ENCODE results near the gene CCDC7.
"Not testable (repeated sequence)": the region's sequence is repeated elsewhere in the genome, so short reads cannot be mapped to it uniquely, and the experiment has no call there.

The CCDC7 gene

DNA sequence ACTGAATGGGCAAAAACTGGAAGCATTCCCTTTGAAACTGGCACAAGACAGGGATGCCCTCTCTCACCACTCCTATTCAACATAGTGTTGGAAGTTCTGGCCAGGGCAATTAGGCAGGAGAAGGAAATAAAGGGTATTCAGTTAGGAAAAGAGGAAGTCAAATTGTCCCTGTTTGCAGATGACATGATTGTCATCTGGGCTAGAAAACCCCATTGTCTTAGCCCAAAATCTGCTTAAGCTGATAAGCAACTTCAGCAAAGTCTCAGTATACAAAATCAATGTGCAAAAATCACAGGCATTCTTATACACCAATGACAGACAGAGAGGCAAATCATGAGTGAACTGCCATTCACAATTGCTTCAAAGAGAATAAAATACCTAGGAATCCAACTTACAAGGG lies 116.8 kb downstream of the CCDC7 start:
- DNase-seq (ENCODE audit: low read depth in 2 of 2): not testable (repeated sequence)

DNA sequence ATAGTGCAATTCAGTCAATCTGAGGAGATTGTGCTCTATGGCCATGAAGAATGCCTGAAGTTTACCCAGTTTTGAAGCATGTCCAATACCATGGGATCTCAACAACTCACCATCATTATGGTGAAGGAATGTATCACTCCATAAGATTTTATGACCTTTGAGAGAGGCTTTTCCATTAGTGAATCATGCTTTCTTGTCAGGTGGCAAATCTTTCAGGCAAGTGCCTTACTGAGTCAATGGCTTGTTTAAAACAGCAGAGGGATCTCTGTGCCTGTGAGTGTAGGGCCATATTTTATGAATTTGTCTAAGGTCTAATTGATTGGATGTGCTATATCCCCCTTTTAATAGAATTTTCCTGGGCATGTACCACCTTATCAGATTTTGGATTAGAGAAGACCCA lies 131.5 kb downstream of the CCDC7 start:
- no peak for DNase-seq (ENCODE audit: low read depth in 2 of 2)

DNA sequence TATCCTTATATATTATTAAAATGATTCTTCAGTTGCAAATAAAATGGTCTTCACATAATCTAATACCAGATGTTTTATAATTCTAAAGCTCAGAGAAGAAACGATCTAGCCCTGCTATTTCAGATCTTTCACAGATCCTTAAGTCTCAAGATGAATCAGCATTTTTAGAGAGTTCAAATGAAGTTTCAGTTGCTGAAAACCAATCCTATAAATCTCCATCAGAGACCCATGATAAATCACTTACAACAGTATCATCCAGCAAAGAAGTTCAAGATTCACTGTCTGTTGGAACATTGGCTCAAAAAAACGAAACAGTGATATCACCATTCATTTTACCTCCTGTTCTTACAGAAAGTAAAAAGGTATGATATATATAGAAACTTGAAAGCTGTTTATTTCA lies 137.0 kb downstream of the CCDC7 start:
- no peak for DNase-seq (ENCODE audit: low read depth in 2 of 2)

DNA sequence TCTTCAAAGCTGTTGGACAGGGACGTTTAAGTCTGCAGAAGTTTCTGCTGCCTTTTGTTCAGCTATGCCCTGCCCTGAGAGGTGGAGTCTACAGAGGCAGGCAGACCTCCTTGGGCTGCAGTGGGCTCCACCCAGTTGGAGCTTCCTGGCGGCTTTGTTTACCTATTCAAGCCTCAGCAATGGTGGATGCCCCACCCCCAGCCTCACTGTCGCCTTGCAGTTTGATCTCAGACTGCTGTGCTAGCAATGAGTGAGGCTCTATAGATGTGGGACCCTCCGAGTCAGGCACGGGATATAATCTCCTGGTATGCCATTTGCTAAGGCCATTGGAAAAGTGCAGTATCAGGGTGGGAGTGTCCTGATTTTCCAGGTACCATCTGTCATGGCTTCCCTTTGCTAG lies 152.1 kb downstream of the CCDC7 start:
- DNase-seq (ENCODE audit: low read depth in 2 of 2): not testable (repeated sequence)

DNA sequence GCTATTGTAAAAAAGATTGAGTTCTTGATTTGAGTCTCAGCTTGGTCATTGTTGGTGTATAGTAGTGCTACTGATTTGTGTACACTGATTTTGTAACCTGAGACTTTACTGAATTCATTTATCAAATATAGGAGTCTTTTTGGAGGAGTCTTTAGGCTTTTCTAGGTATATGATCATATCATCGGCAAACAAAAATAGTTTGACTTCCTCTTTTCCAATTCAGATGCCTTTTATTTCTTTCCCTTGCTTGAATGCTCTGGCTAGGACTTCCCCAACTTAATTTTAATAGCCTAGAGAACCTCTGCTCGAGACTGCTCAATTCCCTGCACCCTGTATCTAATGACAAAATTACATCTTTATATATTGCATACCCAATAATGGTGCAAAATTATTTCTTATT lies 154.4 kb downstream of the CCDC7 start:
- no peak for DNase-seq (ENCODE audit: low read depth in 2 of 2)

DNA sequence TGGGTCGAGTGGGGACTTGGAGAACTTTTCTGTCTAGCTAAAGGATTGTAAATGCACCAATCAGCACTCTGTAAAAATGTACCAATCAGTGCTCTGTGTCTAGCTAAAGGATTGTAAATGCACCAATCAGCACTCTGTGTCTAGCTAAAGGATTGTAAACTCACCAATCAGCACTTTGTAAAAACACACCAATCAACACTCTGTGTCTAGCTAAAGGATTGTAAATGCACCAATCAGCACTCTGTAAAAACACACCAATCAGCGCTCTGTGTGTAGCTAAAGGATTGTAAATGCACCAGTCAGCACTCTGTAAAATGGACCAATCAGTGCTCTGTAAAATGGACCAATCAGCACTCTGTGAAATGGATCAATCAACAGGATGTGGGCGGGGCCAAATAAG lies 155.6 kb downstream of the CCDC7 start:
- DNase-seq (ENCODE audit: low read depth in 2 of 2): not testable (repeated sequence)

DNA sequence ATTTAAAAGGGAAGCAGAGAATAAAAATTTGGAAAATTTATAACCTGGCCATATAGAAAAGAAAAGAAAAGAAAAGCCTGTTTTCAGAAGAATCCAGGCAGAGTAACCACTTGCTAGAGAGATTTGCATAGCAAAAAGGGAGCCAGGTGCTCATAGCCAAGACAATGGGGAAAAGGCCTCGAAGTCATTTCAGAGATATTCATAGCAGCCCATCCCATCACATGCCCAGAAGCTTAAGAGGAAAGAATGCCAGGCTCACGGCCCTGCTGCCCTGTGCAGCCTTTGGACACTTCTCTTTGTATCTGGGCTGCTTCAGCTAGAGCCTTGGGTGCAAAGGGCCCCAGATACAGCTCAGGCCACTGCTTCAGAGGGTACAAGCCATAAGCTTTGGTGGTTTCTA lies 159.8 kb downstream of the CCDC7 start:
- no peak for DNase-seq (ENCODE audit: low read depth in 2 of 2)

DNA sequence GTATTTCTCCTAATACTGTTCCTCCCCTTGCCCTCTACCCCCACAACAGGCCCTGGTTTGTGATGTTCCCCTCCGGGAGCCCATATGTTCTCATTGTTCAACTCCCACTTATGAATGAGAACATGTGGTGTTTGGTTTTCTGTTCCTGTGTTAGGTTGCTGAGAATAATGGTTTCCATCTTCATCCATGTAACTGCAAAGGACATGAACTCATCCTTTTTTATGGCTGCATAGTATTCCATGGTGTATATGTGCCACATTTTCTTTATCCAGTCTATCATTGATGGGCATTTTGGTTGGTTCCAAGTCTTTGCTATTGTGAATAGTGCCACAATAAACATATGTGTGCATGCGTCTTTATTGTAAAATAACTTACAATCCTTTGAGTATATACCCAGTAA lies 164.6 kb downstream of the CCDC7 start:
- DNase-seq (ENCODE audit: low read depth in 2 of 2): not testable (repeated sequence)

DNA sequence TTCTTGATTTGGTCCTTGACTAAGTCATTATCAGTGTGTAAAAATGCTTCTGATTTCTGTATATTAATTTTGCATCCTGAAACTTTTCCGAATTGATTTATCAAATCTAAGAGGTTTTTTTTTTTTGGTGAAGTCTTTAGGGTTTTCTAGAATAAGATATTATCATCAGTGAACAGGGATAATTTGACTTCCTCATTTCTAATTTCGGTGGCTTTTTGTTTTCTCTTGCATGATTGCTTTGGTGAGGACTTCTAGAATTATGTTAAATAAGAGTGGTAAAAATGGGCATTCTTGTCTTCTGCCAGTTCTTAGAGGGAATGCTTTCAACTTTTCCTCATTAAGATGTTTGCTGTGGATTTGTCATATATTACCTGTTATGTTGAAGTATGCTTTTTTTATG lies 170.5 kb downstream of the CCDC7 start:
- DNase-seq (ENCODE audit: low read depth in 2 of 2): no peak

DNA sequence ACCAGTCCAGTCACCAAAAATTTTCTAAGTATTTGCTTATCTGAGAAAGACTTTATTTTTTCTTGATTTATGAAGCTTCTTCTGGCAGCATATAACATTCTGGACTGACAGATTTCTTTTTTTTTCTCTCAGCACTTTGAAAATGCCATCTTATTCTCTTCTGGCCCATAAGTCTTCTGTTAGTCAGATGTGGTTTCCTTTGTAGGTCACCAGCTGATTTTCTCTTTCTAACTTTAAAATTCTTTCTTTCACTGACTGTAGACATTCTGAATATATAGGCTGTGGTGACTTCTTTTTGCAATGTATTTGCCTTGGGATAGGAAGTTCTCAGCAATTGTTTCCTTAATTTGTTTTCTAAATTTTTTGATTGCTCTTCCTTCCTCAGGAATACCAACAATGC lies 172.5 kb downstream of the CCDC7 start:
- no peak for DNase-seq (ENCODE audit: low read depth in 2 of 2)

DNA sequence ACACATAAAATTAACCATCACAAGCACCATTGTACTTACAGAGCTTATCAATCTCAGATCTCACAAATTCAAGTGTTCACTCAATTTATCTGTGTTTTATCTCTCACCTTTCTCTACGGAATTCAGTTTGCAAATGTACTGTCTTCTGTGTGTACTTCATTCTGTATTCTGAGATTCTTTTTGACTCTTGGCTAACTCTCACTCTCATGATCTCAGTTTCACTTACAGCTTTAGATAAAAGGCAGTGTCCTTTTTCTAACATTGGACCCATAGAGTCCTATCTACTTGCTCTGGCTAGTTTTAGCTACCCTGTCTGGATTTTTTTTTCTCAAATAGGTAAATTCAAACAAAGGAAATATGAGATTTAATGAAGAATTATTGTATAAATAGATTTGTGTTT lies 176.0 kb downstream of the CCDC7 start:
- DNase-seq (ENCODE audit: low read depth in 2 of 2): no peak

DNA sequence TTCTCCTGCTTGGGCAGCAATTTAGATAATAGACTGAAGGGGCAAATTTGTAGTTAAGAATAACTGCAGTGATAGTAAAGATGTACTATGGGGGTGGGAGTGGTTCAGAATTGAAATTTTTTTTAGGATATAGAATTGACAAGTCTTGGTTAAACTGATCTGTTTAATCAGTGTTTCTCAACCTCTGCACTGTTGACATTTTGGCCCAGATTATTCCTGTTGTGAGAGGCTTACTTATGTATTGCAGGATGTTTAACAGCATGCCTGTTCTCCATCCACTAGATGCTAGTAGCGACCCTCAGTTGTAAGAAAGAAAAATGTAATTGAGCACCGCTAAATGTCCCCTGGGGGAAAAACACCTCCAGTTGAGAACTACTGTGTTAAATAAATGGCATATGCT lies 176.5 kb downstream of the CCDC7 start:
- DNase-seq (ENCODE audit: low read depth in 2 of 2): no peak

DNA sequence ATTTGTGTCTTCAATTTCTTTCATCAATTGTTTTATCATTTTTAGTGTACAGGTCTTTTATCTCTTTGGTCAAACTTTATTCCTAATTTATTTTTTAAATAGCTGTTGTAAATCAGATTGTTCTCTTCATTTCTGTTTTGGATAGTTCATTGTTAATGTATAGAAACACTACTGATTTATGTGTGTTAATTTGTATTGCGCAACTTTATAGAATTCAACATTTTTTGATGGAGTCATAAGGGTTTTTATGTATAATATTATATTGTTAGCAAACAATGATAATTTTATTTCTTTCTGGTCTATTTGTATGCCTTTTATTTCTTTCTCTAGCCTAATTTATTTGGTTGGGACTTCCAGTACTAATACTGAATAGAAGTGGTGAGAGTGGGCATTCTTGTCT lies 181.2 kb downstream of the CCDC7 start:
- DNase-seq (ENCODE audit: low read depth in 2 of 2): no peak

DNA sequence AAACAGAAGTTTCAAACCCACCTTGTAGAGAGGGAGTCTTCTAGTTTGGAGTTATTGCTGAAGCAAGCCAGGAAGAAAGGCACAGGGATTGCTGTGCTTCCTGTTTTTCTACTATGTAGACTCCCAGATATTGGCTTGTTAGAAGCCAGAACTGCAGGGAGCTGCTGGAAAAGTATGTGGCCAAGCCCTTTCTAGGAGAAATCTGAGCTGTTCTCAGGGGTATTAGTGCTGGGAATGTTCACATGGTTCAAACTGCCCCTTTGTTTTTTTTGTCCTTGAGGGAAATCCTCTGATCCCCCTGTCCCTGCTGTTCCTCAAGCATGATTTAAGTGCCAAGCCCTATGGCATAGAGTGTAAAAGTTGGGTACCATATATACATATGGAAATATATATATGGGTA lies 184.0 kb downstream of the CCDC7 start:
- no peak for DNase-seq (ENCODE audit: low read depth in 2 of 2)

DNA sequence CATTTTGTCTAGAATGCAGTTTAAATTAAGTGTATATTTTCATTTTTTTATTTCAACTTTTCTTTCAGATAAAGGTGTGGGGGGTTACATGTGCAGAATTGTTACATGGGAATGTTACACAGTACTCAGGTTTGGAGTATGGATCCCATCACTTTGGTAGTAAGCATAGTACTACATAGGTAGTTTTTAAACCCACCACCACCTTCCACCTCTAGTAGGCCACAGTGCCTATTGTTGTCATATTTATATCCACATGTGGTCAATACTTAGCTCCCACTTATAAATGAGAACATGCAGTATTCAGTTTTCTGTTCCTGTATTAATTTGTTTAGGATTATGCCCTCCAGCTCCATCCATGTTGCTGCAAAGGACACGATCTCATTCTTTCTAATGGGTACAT lies 200.6 kb downstream of the CCDC7 start:
- DNase-seq (ENCODE audit: low read depth in 2 of 2): no peak

DNA sequence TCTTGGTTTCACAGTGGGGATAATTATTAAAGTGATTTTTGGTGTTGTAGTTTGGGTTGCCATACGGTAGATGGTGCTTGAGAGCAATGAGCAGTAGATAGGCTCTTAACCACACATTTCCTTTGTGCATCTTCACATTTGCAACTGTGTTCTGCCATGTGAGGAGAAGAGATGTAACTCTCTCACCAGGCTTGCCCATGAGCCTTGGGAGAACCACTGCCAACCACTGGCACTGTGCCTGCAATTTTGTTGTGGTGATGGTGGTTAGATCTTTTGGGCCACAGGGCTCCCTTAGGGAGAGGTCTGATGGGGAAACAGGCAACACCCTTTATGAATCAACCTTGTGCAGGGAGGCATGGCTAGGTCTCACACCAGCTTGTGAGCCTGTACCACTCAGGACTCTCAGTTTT lies 204.3 kb downstream of the CCDC7 start:
- DNase-seq (ENCODE audit: low read depth in 2 of 2): no peak

DNA sequence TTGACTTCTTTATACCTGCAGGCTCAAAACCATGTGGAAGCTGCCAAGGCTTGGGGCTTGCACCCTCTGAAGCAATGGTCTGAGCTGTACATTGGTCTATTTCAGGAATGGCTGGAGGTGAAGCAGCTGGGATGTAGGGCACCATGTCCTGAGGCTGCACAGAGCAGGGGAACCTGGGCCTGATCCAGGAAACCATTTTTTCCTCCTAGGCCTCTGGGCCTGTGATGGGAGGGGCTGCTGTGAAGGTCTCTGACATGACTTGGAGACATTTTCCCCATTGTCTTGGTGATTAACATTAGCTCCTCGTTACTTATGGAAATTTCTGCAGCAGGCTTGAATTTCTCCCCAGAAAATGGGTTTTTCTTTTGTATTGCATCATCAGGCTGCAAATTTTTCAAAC lies 211.5 kb downstream of the CCDC7 start:
- not testable (repeated sequence) for DNase-seq (ENCODE audit: low read depth in 2 of 2)

DNA sequence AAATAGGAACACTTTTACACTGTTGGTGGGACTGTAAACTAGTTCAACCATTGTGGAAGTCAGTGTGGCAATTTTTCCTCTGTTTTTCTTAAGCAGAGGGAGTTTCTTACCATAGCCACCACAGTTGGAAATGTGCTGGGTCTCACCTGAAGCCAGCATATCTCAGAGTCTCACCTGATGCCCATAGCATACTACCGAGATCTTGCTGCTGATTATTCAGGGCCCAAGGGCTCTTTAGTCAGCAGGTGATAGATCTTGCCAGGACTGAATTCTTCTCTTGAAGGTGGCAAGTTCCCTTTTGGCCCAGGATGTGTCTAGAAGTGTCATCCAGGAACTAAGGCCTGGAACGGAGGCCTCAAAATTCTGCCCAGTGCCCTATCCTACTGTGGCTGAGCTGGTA lies 215.4 kb downstream of the CCDC7 start:
- no peak for DNase-seq (ENCODE audit: low read depth in 2 of 2)

DNA sequence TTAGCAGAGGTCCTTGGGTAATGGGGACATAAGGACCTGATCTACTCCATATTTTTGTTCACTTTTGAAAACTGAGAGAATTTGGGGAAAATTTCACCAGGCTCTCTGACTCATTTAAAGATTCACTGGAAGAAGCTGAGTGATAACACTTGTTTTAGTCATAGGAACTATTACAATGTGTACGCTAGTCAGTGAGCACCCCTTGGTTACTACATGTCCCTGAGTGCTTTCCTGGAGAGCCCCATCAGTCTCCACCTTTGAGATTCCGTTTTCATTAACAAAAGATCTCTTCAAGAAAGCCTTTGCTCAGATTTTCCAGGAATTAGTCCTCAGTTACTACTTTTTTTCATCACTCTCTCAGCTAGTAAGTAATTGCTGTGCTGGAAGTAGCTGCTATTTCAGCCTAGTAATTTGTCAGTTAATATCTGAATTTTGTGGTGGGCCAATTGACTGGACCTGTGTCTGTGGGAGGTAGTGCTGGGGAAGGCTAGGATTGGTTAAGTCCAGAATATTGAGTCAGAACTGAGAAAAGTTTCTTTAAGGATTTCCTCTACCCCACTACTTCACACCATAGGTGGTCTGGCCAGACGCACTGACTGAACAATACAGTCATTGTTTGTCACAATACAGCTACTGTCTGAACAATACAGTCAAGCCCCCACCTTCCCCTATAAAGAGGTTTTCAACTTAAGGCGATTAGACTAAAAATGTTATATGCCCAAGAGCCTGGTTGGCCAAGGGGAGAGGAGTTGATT lies 235.0 kb downstream of the CCDC7 start:
- DNase-seq (ENCODE audit: low read depth in 2 of 2): no peak

DNA sequence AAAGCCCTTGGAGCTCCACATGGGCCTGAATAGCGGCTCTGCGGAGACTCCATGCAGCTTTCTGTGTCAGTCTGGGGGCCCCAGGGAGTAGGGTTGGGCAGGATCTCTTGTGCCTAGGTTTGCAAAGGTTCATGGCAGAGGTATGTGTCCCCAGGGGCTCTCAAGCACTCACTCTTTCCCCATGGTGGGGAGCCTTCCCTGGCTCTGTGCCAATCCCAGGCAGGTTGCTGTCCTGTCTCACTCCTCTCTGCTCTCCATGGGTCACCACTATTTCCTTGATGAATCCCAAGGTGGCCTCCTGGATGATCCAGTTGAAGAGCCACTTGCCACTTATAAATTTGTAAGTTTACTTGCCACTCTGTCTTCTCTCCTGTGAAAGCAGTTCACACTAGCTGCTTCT lies 238.4 kb downstream of the CCDC7 start:
- no peak for DNase-seq (ENCODE audit: low read depth in 2 of 2)

DNA sequence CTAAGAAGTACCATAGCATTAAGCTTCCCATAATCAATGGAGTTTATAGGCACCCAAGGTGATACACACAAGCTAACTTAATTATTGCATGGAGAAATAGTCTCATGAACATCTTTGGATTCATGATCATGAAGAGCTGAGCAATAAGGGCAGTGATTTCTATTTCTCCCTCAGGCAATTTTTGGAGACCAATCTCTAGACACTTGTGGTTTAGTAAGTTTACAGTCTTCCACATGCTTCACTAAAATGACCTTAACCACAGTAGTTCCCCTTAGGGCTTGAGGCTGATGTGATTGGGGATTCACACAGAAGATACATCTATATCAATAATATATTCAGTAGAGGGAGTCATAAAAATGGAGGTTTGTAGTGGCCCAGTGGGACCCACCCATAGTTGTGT lies 241.2 kb downstream of the CCDC7 start:
- no peak for DNase-seq (ENCODE audit: low read depth in 2 of 2)

DNA sequence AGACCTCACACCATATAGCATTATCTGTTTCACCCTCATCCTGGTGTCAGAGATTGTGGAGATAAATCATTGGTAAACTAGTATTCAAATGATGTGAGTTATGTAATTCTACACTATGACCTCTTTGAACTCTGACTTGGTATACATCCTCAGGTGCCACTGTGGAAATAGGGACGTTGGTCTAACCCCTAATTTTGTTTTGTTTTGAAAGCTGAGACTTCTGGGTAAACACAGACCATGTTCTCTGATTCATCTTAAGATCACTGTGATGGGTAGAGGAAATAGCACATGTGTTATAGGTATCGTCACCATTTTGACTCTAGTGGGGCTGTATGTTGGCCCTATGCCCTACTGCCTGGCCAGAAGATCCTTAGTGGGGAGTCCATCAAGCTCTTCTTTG lies 241.6 kb downstream of the CCDC7 start:
- DNase-seq (ENCODE audit: low read depth in 2 of 2): no peak

DNA sequence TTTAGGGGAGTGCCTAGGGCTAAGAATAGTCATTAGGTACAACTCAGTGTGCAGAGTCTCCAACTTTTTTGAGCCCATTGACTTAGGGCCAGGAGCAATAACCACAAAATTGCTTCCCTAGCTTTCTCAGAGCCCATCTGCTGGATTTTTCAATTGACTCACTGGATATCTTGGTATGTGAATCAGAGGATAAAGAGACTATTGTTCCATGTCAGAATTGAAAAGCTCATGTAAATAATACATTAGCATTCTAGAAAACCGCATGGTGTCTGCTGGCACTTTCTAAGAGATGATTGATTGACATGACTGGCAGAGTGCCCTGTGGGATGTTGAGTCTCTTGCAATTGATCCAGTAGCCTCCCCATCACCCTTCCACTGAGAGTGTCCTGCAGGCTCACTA lies 246.2 kb downstream of the CCDC7 start:
- DNase-seq (ENCODE audit: low read depth in 2 of 2): no peak

DNA sequence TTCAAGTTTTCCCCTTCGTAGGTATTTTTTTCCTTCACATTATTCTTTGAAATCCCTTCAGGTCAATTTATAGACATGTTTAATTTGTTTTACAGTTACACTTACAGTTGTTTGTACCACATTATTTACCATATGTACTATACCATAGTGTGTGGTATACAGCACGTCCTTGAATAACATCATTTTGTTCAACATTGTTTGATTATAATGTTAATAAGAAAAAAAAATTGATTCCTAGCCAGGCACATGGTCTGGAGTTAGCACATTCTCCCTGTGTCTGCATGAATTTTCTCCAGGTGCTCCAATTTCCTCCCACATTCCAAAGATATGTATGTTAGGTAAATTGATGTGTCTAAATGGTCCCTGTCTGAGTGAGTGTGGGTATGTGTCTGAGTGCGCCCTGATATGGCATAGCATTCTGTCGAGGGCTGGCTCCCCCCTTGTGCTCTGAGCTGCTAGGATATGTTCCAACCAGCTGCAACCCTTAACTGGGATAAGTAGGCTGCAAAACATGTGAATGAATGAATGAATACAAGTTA lies 247.6 kb downstream of the CCDC7 start:
- no peak for DNase-seq (ENCODE audit: low read depth in 2 of 2)
